ENCODE data around the gene ZNF576. TPM values are rescaled to one million over a fixed set of nuclear protein-coding genes. Genes with fewer than 3 reads are reported as not detected.

Gene ZNF576
- total and polyA plus RNA-seq, 2 donors (not counting 1 experiment from before 2014, with no cell fraction given): 7.9 to 17.3 TPM

DNA sequence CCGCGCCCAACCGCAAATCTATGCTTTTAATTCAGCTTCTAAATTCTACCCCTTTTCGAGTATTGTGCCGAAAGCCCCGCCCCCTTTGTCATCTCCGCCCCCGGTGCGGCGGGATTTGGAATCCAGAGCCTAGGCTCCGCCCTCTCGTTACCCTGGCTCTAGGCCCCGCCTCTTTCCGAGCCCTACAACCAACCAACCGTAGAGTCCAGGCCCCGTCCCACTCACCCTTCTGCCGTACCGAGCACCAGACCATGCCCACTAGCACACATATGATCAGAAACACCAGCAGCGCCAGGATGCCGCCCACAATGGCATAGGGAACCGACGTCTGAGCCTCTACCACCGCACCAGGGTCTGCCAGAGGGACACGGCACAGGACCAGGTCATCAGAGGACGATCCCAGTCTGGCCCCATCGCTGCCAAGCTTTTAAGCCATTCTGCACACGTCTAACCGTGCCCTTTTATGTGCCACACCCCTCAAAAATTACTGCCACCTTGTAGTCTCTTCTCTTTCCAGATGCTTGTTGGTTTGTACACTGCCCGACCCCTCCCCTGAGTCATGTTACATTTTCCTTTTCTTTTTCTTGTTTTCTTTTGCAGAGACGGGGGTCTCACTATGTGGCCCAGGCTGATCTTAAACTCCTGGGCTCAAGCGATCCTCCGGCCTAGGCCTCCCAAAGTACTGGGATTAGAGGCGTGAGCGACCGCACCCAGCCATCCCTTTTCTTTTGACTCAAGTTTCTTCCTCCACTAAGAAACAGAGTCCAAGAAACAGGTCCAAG, 27.7 kb downstream of the ZNF576 start:
- Mint-ChIP-seq H3K4me3 (no peak overlapping the region), H3K27ac (no peak overlapping the region), H3K27me3 (peaks cover 15% of the 10 kb centered on the region), H3K9me3 (ENCODE audit: insufficient read depth) (no peaks in the 10 kb centered on the region), H3K4me1 (peaks cover 24% of the 10 kb centered on the region)
- no peak overlapping the region for H2AFZ ChIP-seq (ENCODE audit: insufficient read depth, low read depth, low read length, poor library complexity, severe bottlenecking)
- POLR2A ChIA-PET: interaction anchor here (0.6 kb wide), 1 partner anchor 27 kb away, joined by 5 read pairs; no protein-coding TSS in a partner anchor
- TF ChIP-seq, protein P1, sequence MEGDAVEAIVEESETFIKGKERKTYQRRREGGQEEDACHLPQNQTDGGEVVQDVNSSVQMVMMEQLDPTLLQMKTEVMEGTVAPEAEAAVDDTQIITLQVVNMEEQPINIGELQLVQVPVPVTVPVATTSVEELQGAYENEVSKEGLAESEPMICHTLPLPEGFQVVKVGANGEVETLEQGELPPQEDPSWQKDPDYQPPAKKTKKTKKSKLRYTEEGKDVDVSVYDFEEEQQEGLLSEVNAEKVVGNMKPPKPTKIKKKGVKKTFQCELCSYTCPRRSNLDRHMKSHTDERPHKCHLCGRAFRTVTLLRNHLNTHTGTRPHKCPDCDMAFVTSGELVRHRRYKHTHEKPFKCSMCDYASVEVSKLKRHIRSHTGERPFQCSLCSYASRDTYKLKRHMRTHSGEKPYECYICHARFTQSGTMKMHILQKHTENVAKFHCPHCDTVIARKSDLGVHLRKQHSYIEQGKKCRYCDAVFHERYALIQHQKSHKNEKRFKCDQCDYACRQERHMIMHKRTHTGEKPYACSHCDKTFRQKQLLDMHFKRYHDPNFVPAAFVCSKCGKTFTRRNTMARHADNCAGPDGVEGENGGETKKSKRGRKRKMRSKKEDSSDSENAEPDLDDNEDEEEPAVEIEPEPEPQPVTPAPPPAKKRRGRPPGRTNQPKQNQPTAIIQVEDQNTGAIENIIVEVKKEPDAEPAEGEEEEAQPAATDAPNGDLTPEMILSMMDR (IDR thresholded peaks at IDR 0.05): no peak
- no peak for TF ChIP-seq EZH2 (IDR thresholded peaks at IDR 0.05; ENCODE audit: borderline replicate concordance, insufficient read depth, low read depth, low read length, poor library complexity, severe bottlenecking)
- H3K9me3 ChIP-seq (ENCODE audit: control extremely low read depth in 1 of 3, control insufficient read depth in 2 of 3, insufficient read depth in 1 of 3, low read length in 2 of 3): peaks cover 0 to 28% (median 0%) of the 10 kb centered on the region in 3 donors
- peak overlapping the region; percentile 43 for H3K4me2 ChIP-seq (replicated peaks; ENCODE audit: low read depth, low read length, poor library complexity, severe bottlenecking)
- H3K79me2 ChIP-seq (ENCODE audit: control insufficient read depth, insufficient read depth, low read length): no peaks in the 10 kb centered on the region
- peaks cover 0 to 14% (median 7%) of the 10 kb centered on the region in 4 experiments for H3K27me3 ChIP-seq (replicated peaks in 1 of 4; ENCODE audit: control extremely low read depth in 1 of 4, control insufficient read depth in 3 of 4, insufficient read depth in 4 of 4, low read length in 3 of 4)
- no peaks in the 10 kb centered on the region for H3K36me3 ChIP-seq (replicated peaks in 1 of 2; ENCODE audit: control extremely low read depth in 1 of 2, control insufficient read depth in 1 of 2, extremely low read depth in 1 of 2, insufficient read depth in 2 of 2, low read length in 1 of 2)
- CTCF ChIA-PET: interaction anchor here (0.6 to 3.4 kb wide), 2 partner anchors 69 to 1238 kb away, joined by 4 to 12 read pairs; no protein-coding TSS in a partner anchor
- 87% methylated on average over 35 of the region's 35 CpGs for WGBS (ENCODE audit: insufficient coverage)
- H4K20me1 ChIP-seq (ENCODE audit: control insufficient read depth, insufficient read depth, low read length, poor library complexity, severe bottlenecking): peaks cover 16% of the 10 kb centered on the region
- no peak overlapping the region for H3K27ac ChIP-seq (ENCODE audit: low read length in 2 of 2)
- H3K4me1 ChIP-seq (ENCODE audit: control insufficient read depth in 2 of 2, insufficient read depth in 2 of 2, low read length in 2 of 2): peaks cover 15 to 17% of the 10 kb centered on the region in 2 donors
- ATAC-seq (ENCODE audit: low read depth) (no peak), DNase-seq (no peak)
- no peak overlapping the region for H3K4me3 ChIP-seq (ENCODE audit: control extremely low read depth in 1 of 5, extremely low read depth in 1 of 5, insufficient read depth in 1 of 5, low read depth in 2 of 5, low read length in 4 of 5)
- H3K9ac ChIP-seq (ENCODE audit: low read length): no peak overlapping the region
- intact Hi-C loops (cut with micrococcal nuclease): no loop called here

DNA sequence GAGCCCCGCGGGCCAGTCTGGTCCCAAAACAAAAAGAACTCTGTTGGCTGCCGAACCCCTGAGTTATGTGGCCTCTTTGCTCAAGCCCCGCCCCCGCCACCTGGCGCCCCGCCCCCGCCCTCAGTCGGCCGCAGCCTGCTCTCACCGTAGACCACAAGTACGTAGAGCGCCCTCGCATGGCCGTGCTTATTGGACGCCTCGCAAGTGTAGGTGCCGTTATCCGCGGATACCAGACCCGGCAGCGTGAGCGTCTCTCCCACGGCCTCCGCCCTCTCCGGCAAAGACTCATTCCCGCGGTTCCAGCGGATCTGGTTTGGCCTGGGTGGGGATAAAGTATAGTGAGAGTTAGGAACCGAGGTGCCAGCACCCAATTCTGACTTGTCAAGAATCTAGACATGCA, 28.5 kb downstream of the ZNF576 start:
- Histone ChIP-seq H3K36me3 (replicated peaks in 1 of 2; ENCODE audit: control extremely low read depth in 1 of 2, control insufficient read depth in 1 of 2, extremely low read depth in 1 of 2, insufficient read depth in 2 of 2, low read length in 1 of 2) (no peaks in the 10 kb centered on the region), H3K4me3 (ENCODE audit: control extremely low read depth in 1 of 5, extremely low read depth in 1 of 5, insufficient read depth in 1 of 5, low read depth in 2 of 5, low read length in 4 of 5) (no peak overlapping the region), H4K20me1 (ENCODE audit: control insufficient read depth, insufficient read depth, low read length, poor library complexity, severe bottlenecking) (peaks cover 16% of the 10 kb centered on the region), H3K9ac (ENCODE audit: low read length) (no peak overlapping the region), H2AFZ (ENCODE audit: insufficient read depth, low read depth, low read length, poor library complexity, severe bottlenecking) (peak overlapping the region; percentile 39), H3K27ac (ENCODE audit: low read length in 2 of 2) (no peak overlapping the region), H3K27me3 (replicated peaks in 1 of 4; ENCODE audit: control extremely low read depth in 1 of 4, control insufficient read depth in 3 of 4, insufficient read depth in 4 of 4, low read length in 3 of 4) (peaks cover 0 to 14% (median 7%) of the 10 kb centered on the region in 4 experiments), H3K4me2 (replicated peaks; ENCODE audit: low read depth, low read length, poor library complexity, severe bottlenecking) (peak overlapping the region; percentile 61), H3K79me2 (ENCODE audit: control insufficient read depth, insufficient read depth, low read length) (no peaks in the 10 kb centered on the region), H3K4me1 (ENCODE audit: control insufficient read depth in 2 of 2, insufficient read depth in 2 of 2, low read length in 2 of 2) (peaks cover 14% of the 10 kb centered on the region in 2 donors), H3K9me3 (ENCODE audit: control extremely low read depth in 1 of 3, control insufficient read depth in 2 of 3, insufficient read depth in 1 of 3, low read length in 2 of 3) (peaks cover 0 to 27% (median 0%) of the 10 kb centered on the region in 3 donors)
- peak; percentile 86 for DNase-seq
- CTCF ChIA-PET: interaction anchor here (0.6 to 3.4 kb wide), 3 partner anchors 70 to 1238 kb away, joined by 4 to 12 read pairs (median 11); no protein-coding TSS in a partner anchor
- ATAC-seq (ENCODE audit: low read depth): peak; percentile 75
- POLR2A ChIA-PET: no interaction called here
- intact Hi-C loops (cut with micrococcal nuclease): no loop called here
- 6% methylated on average over 20 of the region's 30 CpGs for WGBS (ENCODE audit: insufficient coverage)
- H3K9me3 Mint-ChIP-seq (ENCODE audit: insufficient read depth): no peaks in the 10 kb centered on the region
- peaks cover 19% of the 10 kb centered on the region for H3K4me1 Mint-ChIP-seq
- TF ChIP-seq, protein P1 (IDR thresholded peaks at IDR 0.05): peak; percentile 61
- no peak for TF ChIP-seq EZH2 (IDR thresholded peaks at IDR 0.05; ENCODE audit: borderline replicate concordance, insufficient read depth, low read depth, low read length, poor library complexity, severe bottlenecking)
- H3K27me3 Mint-ChIP-seq: peaks cover 15% of the 10 kb centered on the region
- no peak overlapping the region for H3K27ac Mint-ChIP-seq
- H3K4me3 Mint-ChIP-seq: no peak overlapping the region
